Measurements from ENCODE around the gene MFAP4. TPM values are rescaled to one million over a fixed set of nuclear protein-coding genes. Genes with fewer than 3 reads are reported as not detected.

MFAP4 gene
- total and polyA plus RNA-seq, 3 donors from 2014 or later: 24.0 to 108 (median 55.7) TPM

DNA sequence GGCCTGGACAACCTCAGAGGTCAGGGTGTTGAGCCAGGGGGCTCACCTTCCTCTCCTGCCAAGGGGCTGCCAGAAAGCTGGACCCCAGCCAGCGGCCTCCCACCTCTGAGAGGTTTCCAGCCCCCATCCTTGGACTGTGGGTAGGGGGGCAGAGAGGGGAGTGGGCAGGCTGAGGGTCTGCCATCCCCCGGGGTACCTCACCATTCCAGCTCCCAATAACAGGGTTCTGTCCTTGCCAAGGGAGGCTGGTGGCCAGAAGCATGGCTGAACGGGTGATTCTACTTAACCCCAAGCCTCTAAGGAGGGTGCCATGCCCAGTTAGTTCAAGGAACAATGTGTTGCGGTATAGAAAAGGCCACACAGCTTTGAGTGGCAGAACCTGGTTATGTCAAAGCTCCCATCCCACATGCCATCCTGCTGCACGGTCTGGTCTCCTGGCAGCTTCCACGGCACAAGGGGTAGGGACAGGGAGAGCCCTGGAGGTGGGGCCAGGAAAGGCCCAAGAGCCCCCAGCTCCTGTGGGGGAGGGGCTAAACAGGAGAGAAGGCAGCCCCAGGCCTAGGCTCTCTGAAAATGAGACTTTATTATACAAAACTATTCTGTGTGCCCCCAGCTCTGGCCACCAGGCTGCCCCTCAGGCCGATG, 44.3 kb downstream of the MFAP4 start:
- Histone ChIP-seq H3K36me3 (ENCODE audit: low read depth, missing control alignments) (no peaks in the 10 kb centered on the region), H3K4me1 (peaks cover 18% of the 10 kb centered on the region), H3K4me3 (no peak overlapping the region), H3K9me3 (no peaks in the 10 kb centered on the region), H3K27ac (peak overlapping the region in 1 of 2 donors; percentile 59), H3K27me3 (no peaks in the 10 kb centered on the region)
- no peak for DNase-seq
- no peak for TF ChIP-seq POLR2A (IDR thresholded peaks at IDR 0.05)
- TF ChIP-seq, protein P1, sequence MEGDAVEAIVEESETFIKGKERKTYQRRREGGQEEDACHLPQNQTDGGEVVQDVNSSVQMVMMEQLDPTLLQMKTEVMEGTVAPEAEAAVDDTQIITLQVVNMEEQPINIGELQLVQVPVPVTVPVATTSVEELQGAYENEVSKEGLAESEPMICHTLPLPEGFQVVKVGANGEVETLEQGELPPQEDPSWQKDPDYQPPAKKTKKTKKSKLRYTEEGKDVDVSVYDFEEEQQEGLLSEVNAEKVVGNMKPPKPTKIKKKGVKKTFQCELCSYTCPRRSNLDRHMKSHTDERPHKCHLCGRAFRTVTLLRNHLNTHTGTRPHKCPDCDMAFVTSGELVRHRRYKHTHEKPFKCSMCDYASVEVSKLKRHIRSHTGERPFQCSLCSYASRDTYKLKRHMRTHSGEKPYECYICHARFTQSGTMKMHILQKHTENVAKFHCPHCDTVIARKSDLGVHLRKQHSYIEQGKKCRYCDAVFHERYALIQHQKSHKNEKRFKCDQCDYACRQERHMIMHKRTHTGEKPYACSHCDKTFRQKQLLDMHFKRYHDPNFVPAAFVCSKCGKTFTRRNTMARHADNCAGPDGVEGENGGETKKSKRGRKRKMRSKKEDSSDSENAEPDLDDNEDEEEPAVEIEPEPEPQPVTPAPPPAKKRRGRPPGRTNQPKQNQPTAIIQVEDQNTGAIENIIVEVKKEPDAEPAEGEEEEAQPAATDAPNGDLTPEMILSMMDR (IDR thresholded peaks at IDR 0.05): no peak
- intact Hi-C loops (cut with DNase I; ENCODE audit: low total_unique reads): no loop called here
- 67 to 78% methylated on average over 3 to 7 of the region's 7 CpGs for WGBS, 2 donors

DNA sequence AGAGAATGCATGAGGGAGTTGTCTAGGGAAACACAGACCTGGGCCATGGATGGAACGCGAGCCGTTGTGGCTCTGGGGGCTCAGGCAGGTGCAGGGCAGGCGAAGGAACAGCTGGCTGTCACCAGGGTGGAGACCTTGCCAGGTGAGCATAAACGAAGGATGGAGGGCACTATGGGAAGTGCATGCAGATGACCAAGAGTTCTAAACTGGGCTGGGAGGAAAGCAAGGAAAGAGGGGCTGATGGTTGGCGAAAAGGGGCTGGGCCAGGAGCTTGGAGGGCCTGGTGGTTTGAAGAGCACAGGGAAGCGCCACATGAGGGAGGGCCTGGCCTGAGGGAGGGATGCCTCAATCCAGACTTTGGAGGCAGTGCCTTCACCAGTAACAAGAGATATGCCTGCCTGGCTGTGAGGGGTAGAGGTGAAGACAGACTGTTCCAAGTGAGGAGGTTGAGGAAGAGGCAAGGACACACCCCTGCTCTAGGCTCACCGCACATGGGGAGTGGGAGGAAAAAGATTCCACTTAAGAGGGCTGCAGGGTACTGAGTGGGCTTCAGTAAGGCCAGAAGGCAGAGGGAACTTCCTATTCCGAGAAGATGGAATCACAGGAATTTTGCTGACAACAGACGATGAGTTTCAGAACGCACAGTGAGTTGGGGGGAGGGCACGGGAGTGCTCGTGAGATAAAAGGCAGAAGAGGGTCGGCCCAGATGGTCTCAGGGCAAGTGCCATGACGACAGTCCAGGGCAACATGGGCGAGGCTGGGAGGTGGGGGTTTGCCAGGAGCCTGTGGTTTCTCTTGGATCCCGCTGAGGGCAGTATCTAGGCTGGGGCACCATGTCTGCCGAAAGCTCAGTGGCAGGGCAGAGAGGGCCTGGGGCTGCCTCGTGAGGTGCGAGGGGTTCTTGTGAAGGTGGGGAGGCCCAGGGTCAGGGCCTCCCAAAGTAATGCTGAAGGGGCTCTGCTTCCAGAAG, 45.1 kb downstream of the MFAP4 start:
- Histone ChIP-seq H3K27ac (peak overlapping the region in 1 of 2 donors; percentile 59), H3K4me1 (peaks cover 12% of the 10 kb centered on the region), H3K9me3 (no peaks in the 10 kb centered on the region), H3K4me3 (no peak overlapping the region), H3K36me3 (ENCODE audit: low read depth, missing control alignments) (no peaks in the 10 kb centered on the region), H3K27me3 (no peaks in the 10 kb centered on the region)
- DNase-seq: no peak
- intact Hi-C loops (cut with DNase I; ENCODE audit: low total_unique reads): no loop called here
- TF ChIP-seq, protein P1 (IDR thresholded peaks at IDR 0.05): no peak
- TF ChIP-seq POLR2A (IDR thresholded peaks at IDR 0.05): no peak
- 68 to 71% methylated on average over 16 to 20 of the region's 20 CpGs for WGBS, 2 donors

DNA sequence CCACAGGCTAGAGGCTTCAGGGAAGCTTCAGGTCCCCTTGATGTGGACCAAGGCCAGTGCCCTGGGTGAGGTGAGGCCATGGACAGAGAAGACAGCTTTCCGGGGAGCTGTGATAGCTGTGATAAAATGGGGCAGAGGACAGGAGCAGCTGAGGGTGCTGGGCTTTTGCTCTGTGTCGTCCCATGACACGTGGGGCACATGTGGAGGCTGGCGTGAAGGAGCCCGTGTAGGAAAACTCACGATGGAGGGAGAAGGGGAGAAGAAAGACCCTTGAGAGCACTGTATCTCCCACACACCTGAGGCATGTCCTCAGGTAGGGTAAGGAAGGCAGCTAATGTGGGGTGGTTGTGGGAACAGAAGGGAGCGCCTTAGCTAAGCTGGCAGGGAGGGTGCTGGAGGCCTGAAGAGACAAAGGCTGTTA, 45.8 kb downstream of the MFAP4 start:
- H3K36me3 ChIP-seq (ENCODE audit: low read depth, missing control alignments): no peaks in the 10 kb centered on the region
- WGBS, 2 donors: 61 to 67% methylated on average over 7 of the region's 7 CpGs
- DNase-seq: no peak
- intact Hi-C loops (cut with DNase I; ENCODE audit: low total_unique reads): no loop called here
- H3K27me3 ChIP-seq: no peaks in the 10 kb centered on the region
- no peak overlapping the region for H3K27ac ChIP-seq
- TF ChIP-seq POLR2A (IDR thresholded peaks at IDR 0.05): no peak
- TF ChIP-seq, protein P1 (IDR thresholded peaks at IDR 0.05): no peak
- H3K9me3 ChIP-seq: no peaks in the 10 kb centered on the region
- peaks cover 5% of the 10 kb centered on the region for H3K4me1 ChIP-seq
- no peak overlapping the region for H3K4me3 ChIP-seq

DNA sequence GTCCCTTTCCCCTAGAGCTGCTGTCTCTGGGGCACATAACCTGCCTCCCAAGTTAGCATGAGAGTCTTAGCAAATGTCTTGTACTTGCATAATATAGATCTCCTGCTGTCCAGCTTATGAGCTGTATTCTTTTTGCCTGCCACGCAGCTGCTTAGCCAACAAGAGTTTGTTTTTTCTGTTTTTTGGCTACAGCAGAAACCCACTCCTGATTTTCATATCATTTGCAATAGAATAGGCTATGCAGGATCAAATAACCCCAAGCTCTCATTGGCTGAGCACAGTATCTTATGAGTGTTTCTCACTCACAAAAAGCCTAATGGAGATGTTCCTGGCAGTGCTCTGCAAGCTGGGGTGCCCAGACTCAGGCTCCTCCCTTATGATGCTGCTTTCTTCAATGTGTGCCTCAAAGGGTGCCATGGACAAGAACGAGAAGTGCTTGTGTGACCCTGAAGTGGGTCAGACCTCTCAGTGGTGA, 47.6 kb downstream of the MFAP4 start:
- H3K4me3 ChIP-seq: no peak overlapping the region
- H3K27ac ChIP-seq: no peak overlapping the region
- H3K27me3 ChIP-seq: no peaks in the 10 kb centered on the region
- no peaks in the 10 kb centered on the region for H3K9me3 ChIP-seq
- H3K4me1 ChIP-seq: no peaks in the 10 kb centered on the region
- no peaks in the 10 kb centered on the region for H3K36me3 ChIP-seq (ENCODE audit: low read depth, missing control alignments)
- TF ChIP-seq, protein P1 (IDR thresholded peaks at IDR 0.05): no peak
- TF ChIP-seq POLR2A (IDR thresholded peaks at IDR 0.05): no peak
- no peak for DNase-seq
- WGBS, 2 donors: 62 to 67% methylated on average over 2 of the region's 2 CpGs
- intact Hi-C loops (cut with DNase I; ENCODE audit: low total_unique reads): no loop called here
